ENCODE results near the gene PCDHGB2. TPM values are rescaled to one million over a fixed set of nuclear protein-coding genes. Genes with fewer than 3 reads are reported as not detected.

PCDHGB2 gene
- total RNA-seq, 1 experiment from 2014 or later, result 0.13 TPM

DNA sequence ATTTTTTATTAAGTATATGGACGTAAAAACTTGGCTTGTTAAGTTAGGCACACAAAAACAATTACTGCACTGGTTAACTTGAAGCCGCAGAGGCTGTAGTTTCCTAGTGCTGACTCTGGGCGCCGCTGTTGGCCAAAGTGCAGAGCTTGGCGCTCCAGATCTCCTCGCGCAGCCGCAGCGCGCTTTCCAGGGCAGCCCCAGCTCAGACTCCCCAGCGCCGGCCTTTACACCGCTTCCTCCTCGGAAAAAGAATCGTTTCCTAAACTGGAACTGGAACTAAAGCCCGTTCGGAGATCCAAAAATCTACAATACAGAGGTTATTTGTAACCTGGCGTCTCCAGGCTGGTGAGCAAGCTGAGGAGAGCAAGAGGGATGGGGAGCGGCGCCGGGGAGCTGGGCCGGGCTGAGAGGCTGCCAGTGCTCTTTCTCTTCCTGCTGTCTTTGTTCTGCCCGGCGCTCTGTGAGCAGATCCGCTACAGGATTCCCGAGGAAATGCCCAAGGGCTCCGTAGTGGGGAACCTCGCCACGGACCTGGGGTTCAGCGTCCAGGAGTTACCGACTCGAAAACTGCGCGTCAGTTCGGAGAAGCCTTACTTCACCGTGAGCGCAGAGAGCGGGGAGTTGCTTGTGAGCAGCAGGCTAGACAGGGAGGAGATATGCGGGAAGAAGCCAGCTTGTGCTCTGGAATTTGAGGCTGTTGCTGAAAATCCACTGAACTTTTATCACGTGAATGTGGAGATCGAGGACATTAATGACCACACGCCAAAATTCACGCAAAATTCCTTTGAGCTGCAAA is 38.2 kb downstream of the PCDHGB2 start, which contains the start of gene PCDHGB5:
Gene PCDHGB5, plus strand, starts transcription at position 192 of the 796 bp plus-strand sequence. Its CDS starts 181 bp downstream, at position 373.

DNA sequence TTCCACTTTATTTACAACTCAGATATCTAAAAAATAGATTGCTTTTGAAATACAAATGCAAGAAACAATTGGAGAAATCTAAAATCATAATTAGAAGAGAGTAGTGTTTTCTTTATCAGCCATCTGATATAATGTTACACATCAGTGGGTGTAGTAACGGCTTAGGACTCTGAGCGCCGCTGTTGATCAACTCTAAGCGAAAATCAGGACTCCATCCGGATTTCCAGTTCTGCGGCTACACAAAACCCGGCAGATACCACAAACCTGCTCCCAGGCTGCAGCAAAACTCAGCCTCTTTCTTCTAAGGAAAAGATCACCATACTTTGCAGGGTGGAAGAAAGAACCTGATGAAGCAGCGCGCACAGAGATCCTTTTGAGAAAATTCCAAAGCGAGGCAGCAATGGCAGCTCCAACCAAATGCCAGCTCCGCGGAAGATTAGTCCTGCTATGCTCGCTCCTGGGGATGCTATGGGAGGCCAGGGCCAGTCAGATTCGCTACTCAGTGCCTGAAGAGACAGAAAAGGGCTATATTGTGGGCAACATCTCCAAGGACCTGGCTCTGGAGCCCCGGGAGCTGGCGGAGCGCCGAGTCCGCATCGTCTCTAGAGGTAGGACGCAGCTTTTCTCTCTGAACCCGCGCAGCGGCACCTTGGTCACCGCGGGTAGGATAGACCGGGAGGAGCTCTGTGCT is 42.9 kb downstream of the PCDHGB2 start, which contains the start of gene PCDHGA9:
Gene PCDHGA9, plus strand, starts transcription at position 226 of the 691 bp plus-strand sequence. Its CDS starts 175 bp downstream, at position 401.

DNA sequence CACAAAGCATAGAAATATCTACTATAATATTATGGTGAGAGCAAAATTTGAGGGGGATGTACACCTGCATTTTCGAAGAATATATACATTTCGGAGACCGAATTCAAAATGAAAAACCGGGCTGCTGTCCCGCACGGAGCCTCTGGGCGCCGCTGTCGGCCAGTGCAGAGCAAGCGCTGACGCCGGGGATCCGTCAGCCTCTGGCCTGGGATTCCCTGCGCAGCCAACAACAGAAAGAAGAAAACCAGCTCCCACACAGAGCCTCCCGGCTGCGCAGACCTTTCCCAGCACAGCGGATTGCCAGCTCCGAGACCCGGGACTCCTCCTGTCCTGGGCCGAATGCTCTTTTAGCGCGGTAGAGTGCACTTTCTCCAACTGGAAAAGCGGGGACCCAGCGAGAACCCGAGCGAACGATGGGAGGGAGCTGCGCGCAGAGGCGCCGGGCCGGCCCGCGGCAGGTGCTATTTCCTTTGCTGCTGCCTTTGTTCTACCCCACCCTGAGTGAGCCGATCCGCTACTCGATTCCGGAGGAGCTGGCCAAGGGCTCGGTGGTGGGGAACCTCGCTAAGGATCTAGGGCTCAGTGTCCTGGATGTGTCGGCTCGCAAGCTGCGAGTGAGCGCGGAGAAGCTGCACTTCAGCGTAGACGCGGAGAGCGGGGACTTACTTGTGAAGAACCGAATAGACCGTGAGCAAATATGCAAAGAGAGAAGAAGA is 48.2 kb downstream of the PCDHGB2 start, which contains the start of gene PCDHGB6:
Gene PCDHGB6, plus strand, starts transcription at position 232 of the 716 bp plus-strand sequence. Its CDS starts 182 bp downstream, at position 414.

Other genes with a start within 250 kb of the PCDHGB2 start
- 0.03 to 0.11 TPM (median 0.08 TPM) in 3 of 5 replicates, not detected in the others for gene PCDHB4, start 238.2 kb upstream of the PCDHGB2 start, total RNA-seq (2022; extraction: Qiagen RNA extraction; ENCODE audit: low read depth)
- 0.94 to 1.8 TPM (median 1.5 TPM) in 5 replicates for gene PCDHB5, start 224.8 kb upstream of the PCDHGB2 start, total RNA-seq (2022; extraction: Qiagen RNA extraction; ENCODE audit: low read depth)
- gene PCDHB6, start 209.9 kb upstream of the PCDHGB2 start, total RNA-seq (2022; extraction: Qiagen RNA extraction; ENCODE audit: low read depth), result 0.81 to 1.2 TPM (median 0.89 TPM) in 5 replicates
- not detected in 5 replicates for gene PCDHB7, start 187.3 kb upstream of the PCDHGB2 start, total RNA-seq (2022; extraction: Qiagen RNA extraction; ENCODE audit: low read depth)
- gene PCDHB8, start 182.2 kb upstream of the PCDHGB2 start, total RNA-seq (2022; extraction: Qiagen RNA extraction; ENCODE audit: low read depth), result 0.24 to 0.39 TPM (median 0.32 TPM) in 5 replicates
- 0.05 to 0.15 TPM (median 0.06 TPM) in 4 of 5 replicates, not detected in the other for gene PCDHB16, start 177.6 kb upstream of the PCDHGB2 start, total RNA-seq (2022; extraction: Qiagen RNA extraction; ENCODE audit: low read depth)
- 0.05 TPM in 1 of 5 replicates, not detected in the others for gene PCDHB9, start 172.8 kb upstream of the PCDHGB2 start, total RNA-seq (2022; extraction: Qiagen RNA extraction; ENCODE audit: low read depth)
- 0.05 TPM in 2 of 5 replicates, not detected in the others for gene PCDHB10, start 167.6 kb upstream of the PCDHGB2 start, total RNA-seq (2022; extraction: Qiagen RNA extraction; ENCODE audit: low read depth)
- 0.08 to 0.12 TPM (median 0.10 TPM) in 4 of 5 replicates, not detected in the other for gene PCDHB11, start 160.4 kb upstream of the PCDHGB2 start, total RNA-seq (2022; extraction: Qiagen RNA extraction; ENCODE audit: low read depth)
- gene PCDHB12, start 151.3 kb upstream of the PCDHGB2 start, total RNA-seq (2022; extraction: Qiagen RNA extraction; ENCODE audit: low read depth), result not detected in 5 replicates
- gene PCDHB13, start 146.1 kb upstream of the PCDHGB2 start, total RNA-seq (2022; extraction: Qiagen RNA extraction; ENCODE audit: low read depth), result 0.03 to 0.07 TPM (median 0.07 TPM) in 4 of 5 replicates, not detected in the other
- gene PCDHB14, start 136.7 kb upstream of the PCDHGB2 start, total RNA-seq (2022; extraction: Qiagen RNA extraction; ENCODE audit: low read depth), result 0.02 to 0.13 TPM (median 0.07 TPM) in 5 replicates
- 0.05 to 0.16 TPM (median 0.09 TPM) in 3 of 5 replicates, not detected in the others for gene PCDHB15, start 114.6 kb upstream of the PCDHGB2 start, total RNA-seq (2022; extraction: Qiagen RNA extraction; ENCODE audit: low read depth)
- not detected in 5 replicates for gene SLC25A2, start 55.9 kb upstream of the PCDHGB2 start, total RNA-seq (2022; extraction: Qiagen RNA extraction; ENCODE audit: low read depth)
- gene TAF7, start 39.2 kb upstream of the PCDHGB2 start, total RNA-seq (2022; extraction: Qiagen RNA extraction; ENCODE audit: low read depth), result 63.2 to 78.4 TPM (median 73.8 TPM) in 5 replicates
- gene PCDHGA1, start 29.5 kb upstream of the PCDHGB2 start, total RNA-seq (2022; extraction: Qiagen RNA extraction; ENCODE audit: low read depth), result 0.29 to 0.38 TPM (median 0.32 TPM) in 5 replicates
- 0.45 to 0.72 TPM (median 0.70 TPM) in 5 replicates for gene PCDHGA2, start 21.2 kb upstream of the PCDHGB2 start, total RNA-seq (2022; extraction: Qiagen RNA extraction; ENCODE audit: low read depth)
- not detected in 5 replicates for gene PCDHGA3, start 16.2 kb upstream of the PCDHGB2 start, total RNA-seq (2022; extraction: Qiagen RNA extraction; ENCODE audit: low read depth)
- gene PCDHGB1, start 9.9 kb upstream of the PCDHGB2 start, total RNA-seq (2022; extraction: Qiagen RNA extraction; ENCODE audit: low read depth), result 1.6 to 2.1 TPM (median 1.9 TPM) in 5 replicates
- gene PCDHGA4, start 5.0 kb upstream of the PCDHGB2 start, total RNA-seq (2022; extraction: Qiagen RNA extraction; ENCODE audit: low read depth), result 0.07 to 0.18 TPM (median 0.14 TPM) in 5 replicates
- gene PCDHGA5, start 4.2 kb downstream of the PCDHGB2 start, total RNA-seq (2022; extraction: Qiagen RNA extraction; ENCODE audit: low read depth), result 0.08 to 0.22 TPM (median 0.12 TPM) in 5 replicates
- 0.16 to 0.31 TPM (median 0.22 TPM) in 5 replicates for gene PCDHGB3, start 10.2 kb downstream of the PCDHGB2 start, total RNA-seq (2022; extraction: Qiagen RNA extraction; ENCODE audit: low read depth)
- gene PCDHGA6, start 13.9 kb downstream of the PCDHGB2 start, total RNA-seq (2022; extraction: Qiagen RNA extraction; ENCODE audit: low read depth), result 0.13 to 0.26 TPM (median 0.14 TPM) in 5 replicates
- 0.59 to 1.1 TPM (median 0.95 TPM) in 5 replicates for gene PCDHGA7, start 22.7 kb downstream of the PCDHGB2 start, total RNA-seq (2022; extraction: Qiagen RNA extraction; ENCODE audit: low read depth)
- 0.74 to 1.00 TPM (median 0.79 TPM) in 5 replicates for gene PCDHGB4, start 27.7 kb downstream of the PCDHGB2 start, total RNA-seq (2022; extraction: Qiagen RNA extraction; ENCODE audit: low read depth)
- 0.02 to 0.13 TPM (median 0.07 TPM) in 3 of 5 replicates, not detected in the others for gene PCDHGA8, start 32.6 kb downstream of the PCDHGB2 start, total RNA-seq (2022; extraction: Qiagen RNA extraction; ENCODE audit: low read depth)
- gene PCDHGB5, start 38.0 kb downstream of the PCDHGB2 start, total RNA-seq (2022; extraction: Qiagen RNA extraction; ENCODE audit: low read depth), result 1.9 to 2.7 TPM (median 2.3 TPM) in 5 replicates
- gene PCDHGA9, start 42.8 kb downstream of the PCDHGB2 start, total RNA-seq (2022; extraction: Qiagen RNA extraction; ENCODE audit: low read depth), result 0.05 to 0.10 TPM (median 0.07 TPM) in 4 of 5 replicates, not detected in the other
- gene PCDHGB6, start 48.0 kb downstream of the PCDHGB2 start, total RNA-seq (2022; extraction: Qiagen RNA extraction; ENCODE audit: low read depth), result 0.07 to 0.16 TPM (median 0.12 TPM) in 5 replicates
- 0.02 TPM in 1 of 5 replicates, not detected in the others for gene PCDHGA10, start 53.0 kb downstream of the PCDHGB2 start, total RNA-seq (2022; extraction: Qiagen RNA extraction; ENCODE audit: low read depth)
- 0.03 to 0.06 TPM in 2 of 5 replicates, not detected in the others for gene PCDHGB7, start 57.7 kb downstream of the PCDHGB2 start, total RNA-seq (2022; extraction: Qiagen RNA extraction; ENCODE audit: low read depth)
- gene PCDHGA11, start 61.1 kb downstream of the PCDHGB2 start, total RNA-seq (2022; extraction: Qiagen RNA extraction; ENCODE audit: low read depth), result 0.03 to 0.07 TPM in 2 of 5 replicates, not detected in the others
- not detected in 5 replicates for gene PCDHGA12, start 70.5 kb downstream of the PCDHGB2 start, total RNA-seq (2022; extraction: Qiagen RNA extraction; ENCODE audit: low read depth)
- gene PCDHGC3, start 116.0 kb downstream of the PCDHGB2 start, total RNA-seq (2022; extraction: Qiagen RNA extraction; ENCODE audit: low read depth), result 5.4 to 6.5 TPM (median 5.8 TPM) in 5 replicates
- gene PCDHGC4, start 125.0 kb downstream of the PCDHGB2 start, total RNA-seq (2022; extraction: Qiagen RNA extraction; ENCODE audit: low read depth), result not detected in 5 replicates
- gene PCDHGC5, start 129.1 kb downstream of the PCDHGB2 start, total RNA-seq (2022; extraction: Qiagen RNA extraction; ENCODE audit: low read depth), result 0.05 to 0.06 TPM in 2 of 5 replicates, not detected in the others

Measured in A549 treated with GW870086 at 1 μM for 4 hours (cell line).